ENCODE results near the gene IP6K1. TPM values are rescaled to one million over a fixed set of nuclear protein-coding genes. Genes with fewer than 3 reads are reported as not detected.

The IP6K1 gene
- total RNA-seq, 4 donors from 2014 or later = 37.8 to 64.9 (median 43.5) TPM

- Histone ChIP-seq H3K4me1 (peaks cover 0 to 9% (median 0%) of the 10 kb centered on the region in 3 donors), H3K9me3 (no peaks in the 10 kb centered on the region), H3K4me3 (no peak overlapping the region), H3K27ac (no peak overlapping the region), H3K27me3 (no peaks in the 10 kb centered on the region), H3K36me3 (no peaks in the 10 kb centered on the region)
- 55 to 67% methylated on average over 9 of the region's 9 CpGs for WGBS, 2 donors (ENCODE audit: low coverage in 1 of 2)
- TF ChIP-seq CTCF (IDR thresholded peaks at IDR 0.05) = no peak
- TF ChIP-seq EP300 (IDR thresholded peaks at IDR 0.05) = no peak
- TF ChIP-seq POLR2AphosphoS5 (IDR thresholded peaks at IDR 0.05) = no peak
- TF ChIP-seq POLR2A (IDR thresholded peaks at IDR 0.05) = no peak
- ATAC-seq = no peak
These were observed 4.5 kb upstream of the IP6K1 start for GRCh38 chr3:49790626-49791411.

- WGBS, 2 donors (ENCODE audit: low coverage in 1 of 2) = 78 to 100% methylated on average over 1 to 2 of the region's 2 CpGs
- Histone ChIP-seq H3K36me3 (peaks cover 0 to 15% of the 10 kb centered on the region in 2 donors), H3K4me1 (peaks cover 0 to 36% (median 12%) of the 10 kb centered on the region in 3 donors), H3K9me3 (no peaks in the 10 kb centered on the region), H3K27me3 (no peaks in the 10 kb centered on the region), H3K27ac (no peak overlapping the region), H3K4me3 (no peak overlapping the region)
- no peak for ATAC-seq
- TF ChIP-seq EP300 (IDR thresholded peaks at IDR 0.05) (no peak), POLR2A (IDR thresholded peaks at IDR 0.05) (no peak), POLR2AphosphoS5 (IDR thresholded peaks at IDR 0.05) (no peak), CTCF (IDR thresholded peaks at IDR 0.05) (no peak)
These were observed 1.7 kb upstream of the IP6K1 start for GRCh38 chr3:49788056-49788455.

GRCh38 chr3:49787536-49787935, 1.2 kb upstream of the IP6K1 start:
- Histone ChIP-seq H3K36me3 (peaks cover 0 to 20% of the 10 kb centered on the region in 2 donors), H3K4me3 (no peak overlapping the region), H3K27ac (peak overlapping the region in 3 of 4 donors; percentile 98 to 99 (median 98)), H3K9me3 (no peaks in the 10 kb centered on the region), H3K27me3 (no peaks in the 10 kb centered on the region), H3K4me1 (peaks cover 0 to 41% (median 12%) of the 10 kb centered on the region in 3 donors)
- no peak for ATAC-seq
- TF ChIP-seq POLR2AphosphoS5 (IDR thresholded peaks at IDR 0.05) (no peak), CTCF (IDR thresholded peaks at IDR 0.05) (no peak), POLR2A (IDR thresholded peaks at IDR 0.05) (no peak), EP300 (IDR thresholded peaks at IDR 0.05) (no peak)
- 82 to 92% methylated on average over 2 to 5 of the region's 5 CpGs for WGBS, 2 donors (ENCODE audit: low coverage in 1 of 2)

- Histone ChIP-seq H3K36me3 (peaks cover 0 to 24% of the 10 kb centered on the region in 2 donors), H3K9me3 (no peaks in the 10 kb centered on the region), H3K27ac (peak overlapping the region in 3 of 4 donors; percentile 98 to 99 (median 98)), H3K4me1 (peaks cover 0 to 45% (median 12%) of the 10 kb centered on the region in 3 donors), H3K27me3 (no peaks in the 10 kb centered on the region), H3K4me3 (peak overlapping the region in 1 of 2 donors; percentile 98)
- TF ChIP-seq CTCF (IDR thresholded peaks at IDR 0.05) (no peak), POLR2A (IDR thresholded peaks at IDR 0.05) (no peak), POLR2AphosphoS5 (IDR thresholded peaks at IDR 0.05) (no peak), EP300 (IDR thresholded peaks at IDR 0.05) (no peak)
- 40 to 61% methylated on average over 1 to 2 of the region's 3 CpGs for WGBS, 2 donors (ENCODE audit: low coverage in 1 of 2)
- ATAC-seq = no peak
These were observed 781 bp upstream of the IP6K1 start for GRCh38 chr3:49787182-49787464.
